IMR-90 (cell line): ENCODE data around the gene SERPINA9. TPM values are rescaled to one million over a fixed set of nuclear protein-coding genes. Genes with fewer than 3 reads are reported as not detected.
A peak's percentile ranks its signal among the peaks of the same experiment; 100 is the strongest.

Experiments used
- ATAC-seq: fragments of 200-7000 bp; cut with Tn5 transposase; 2 replicates; pipeline ENCODE4 v1.9.1; 2020; ENCODE audit warnings: low read depth, mild to moderate bottlenecking, moderate library complexity
- BruUV-seq: library from RNA; stranded (reverse); fragments of 400-500 nt; replicated peaks from 2 replicates; lab custom pipeline; 2021; lab: Mats Ljungman, UMichigan
- CTCF ChIA-PET: fragments of 300-600 bp; formaldehyde crosslinking; extraction: SDS; loops from one replicate; lab custom pipeline; 2021; ENCODE audit warnings: antibody characterized with exemption; lab: Yijun Ruan, JAX
- POLR2A ChIA-PET: fragments of 300-600 bp; sonication (Branson Sonifier 250); formaldehyde crosslinking; loops from one replicate; lab custom pipeline; 2022; ENCODE audit warnings: antibody characterized with exemption; ENCODE audit not compliant: unreplicated experiment; lab: Charles Lee
- DNase-seq: peaks from one replicate; pipeline ENCODE4 v3.0.0; 2013
- H2AFZ ChIP-seq: replicated peaks from 2 replicates; pipeline ENCODE3; 2013; ENCODE audit warnings: low read length, mild to moderate bottlenecking; ENCODE audit not compliant: poor library complexity
- H2AK5ac ChIP-seq: 2 replicates; pipeline ENCODE4 v1.6.1; 2013; ENCODE audit warnings: low read depth, low read length, inconsistent platforms
- H2AK9ac ChIP-seq: replicated peaks from 2 replicates; pipeline ENCODE3; 2013; ENCODE audit warnings: mild to moderate bottlenecking, low read depth, low read length, moderate library complexity; ENCODE audit not compliant: poor library complexity
- H2BK120ac ChIP-seq: 2 replicates; pipeline ENCODE4 v1.6.1; 2013; ENCODE audit warnings: low read depth, low read length, inconsistent platforms
- H2BK15ac ChIP-seq: 3 replicates; pipeline ENCODE4 v1.6.1; 2013; ENCODE audit warnings: low read depth, low read length, inconsistent platforms
- H2BK20ac ChIP-seq: 2 replicates; pipeline ENCODE4 v1.6.1; 2013; ENCODE audit warnings: low read depth, mild to moderate bottlenecking, inconsistent platforms, low read length, moderate library complexity
- H2BK5ac ChIP-seq: 2 replicates; pipeline ENCODE4 v1.6.1; 2013; ENCODE audit warnings: mild to moderate bottlenecking, low read depth, low read length, inconsistent platforms; ENCODE audit not compliant: poor library complexity, severe bottlenecking
- H3K14ac ChIP-seq: replicated peaks from 2 replicates; pipeline ENCODE4 v1.6.1; 2013; ENCODE audit warnings: low read depth, low read length, inconsistent platforms
- H3K18ac ChIP-seq: 2 replicates; pipeline ENCODE4 v1.6.1; 2013; ENCODE audit warnings: low read depth, low read length, control low read depth
- H3K23ac ChIP-seq: 2 replicates; pipeline ENCODE4 v1.6.1; 2013; ENCODE audit warnings: low read depth, low read length, inconsistent platforms
- H3K27ac ChIP-seq: 2 replicates; pipeline ENCODE4 v1.5.1; 2013; ENCODE audit warnings: mild to moderate bottlenecking, control low read depth, low read length; ENCODE audit not compliant: insufficient read depth
- H3K27me3 ChIP-seq: 2 replicates; pipeline ENCODE4 v1.6.1; 2013; ENCODE audit warnings: low read length; ENCODE audit not compliant: control insufficient read depth, insufficient read depth
- H3K36me3 ChIP-seq: 2 replicates; pipeline ENCODE4 v1.6.1; 2013; ENCODE audit warnings: low read length, mixed read lengths; ENCODE audit not compliant: control insufficient read depth, insufficient read depth
- H3K4ac ChIP-seq: 2 replicates; pipeline ENCODE4 v1.6.1; 2013; ENCODE audit warnings: low read depth, low read length, inconsistent platforms
- H3K4me1 ChIP-seq: 2 replicates; pipeline ENCODE4 v1.6.1; 2013; ENCODE audit warnings: low read length, mixed read lengths; ENCODE audit not compliant: control insufficient read depth, insufficient read depth
- H3K4me2 ChIP-seq: 2 replicates; pipeline ENCODE4 v1.6.1; 2013; ENCODE audit warnings: low read depth, mild to moderate bottlenecking, control low read depth, low read length, moderate library complexity
- H3K4me3 ChIP-seq: 2 replicates; pipeline ENCODE4 v1.5.1; 2013; ENCODE audit warnings: low read depth, mild to moderate bottlenecking, control low read depth, low read length, moderate library complexity; ENCODE audit not compliant: insufficient read depth
- H3K56ac ChIP-seq: 2 replicates; pipeline ENCODE4 v1.6.1; 2013; ENCODE audit warnings: low read length, inconsistent platforms; ENCODE audit not compliant: insufficient read depth; ENCODE audit errors: extremely low read depth
- H3K79me1 ChIP-seq, 2 experiments: 2 replicates each; pipeline ENCODE4 v1.6.1; 2013; ENCODE audit warnings: low read length in 2 of 2, inconsistent platforms in 1 of 2, low read depth in 1 of 2
- H3K9ac ChIP-seq: 2 replicates; pipeline ENCODE4 v1.6.1; 2013; ENCODE audit warnings: low read depth, low read length, control low read depth
- H3K9me1 ChIP-seq: 2 replicates; pipeline ENCODE4 v1.6.1; 2013; ENCODE audit warnings: low read length, inconsistent platforms; ENCODE audit not compliant: insufficient read depth
- H3K9me3 ChIP-seq: 2 replicates; pipeline ENCODE4 v1.6.1; 2013; ENCODE audit warnings: low read length; ENCODE audit not compliant: control insufficient read depth, insufficient read depth
- H4K20me1 ChIP-seq: 2 replicates; pipeline ENCODE4 v1.6.1; 2013; ENCODE audit warnings: low read length, inconsistent platforms; ENCODE audit not compliant: insufficient read depth
- H4K5ac ChIP-seq: 2 replicates; pipeline ENCODE4 v1.6.1; 2013; ENCODE audit warnings: mild to moderate bottlenecking, low read depth, low read length, control low read depth
- H4K8ac ChIP-seq, 2 experiments: 2 replicates each; pipeline ENCODE4 v1.6.1; 2013; ENCODE audit warnings: low read depth in 2 of 2, low read length in 2 of 2, control low read depth in 1 of 2, inconsistent platforms in 1 of 2
- H4K91ac ChIP-seq: 2 replicates; pipeline ENCODE4 v1.6.1; 2013; ENCODE audit warnings: low read depth, low read length, inconsistent platforms; ENCODE audit not compliant: insufficient read depth
- MAFK ChIP-seq: IDR thresholded peaks from 2 replicates; pipeline ENCODE4 v1.6.1; 2012; ENCODE audit warnings: low read depth, low read length, improper control_type of control experiment
- RFX5 ChIP-seq: IDR thresholded peaks from 2 replicates; pipeline ENCODE4 v1.8.0; 2012; ENCODE audit warnings: low read depth, mild to moderate bottlenecking, low read length, moderate library complexity
- WGBS, 2 experiments: methylation state at CpG; one replicate each; pipeline versions ENCODE4 v1.1.5 to v1.1.7; 2013; ENCODE audit warnings: missing lambda C conversion rate in 2 of 2; ENCODE audit not compliant: insufficient read length in 1 of 2; ENCODE audit errors: extremely low coverage in 2 of 2; 5-methylcytosine and 5-hydroxymethylcytosine counted together
- dilution Hi-C: fragments of 300-500 bp; cut with HindIII; formaldehyde crosslinking; loops from one replicate; pipeline ENCODE4 v1.14.3; 2018; ENCODE audit warnings: low sequenced_read_pairs; ENCODE audit not compliant: unreplicated experiment
- in situ Hi-C: fragments of 300-500 bp; cut with MboI; formaldehyde crosslinking; loops from 3 replicates; pipeline ENCODE4 v1.14.3; 2019; ENCODE audit warnings: low sequenced_read_pairs, inconsistent platforms, mixed read lengths
- intact Hi-C: fragments of 100-400 bp; cut with micrococcal nuclease; formaldehyde crosslinking; loops from 2 replicates; pipeline ENCODE4 v1.10.0; 2022
- polyA plus RNA-seq, 3 experiments: library from polyadenylated mRNA; depleted of rRNA; stranded (reverse); fragments of >200 nt; gene quantifications; 2 replicates each; pipeline ENCODE4 v1.2.3, GENCODE V29; 2012; ENCODE audit warnings: low replicate concordance in 1 of 3
- total RNA-seq: library from RNA; depleted of rRNA; stranded (reverse); fragments of >200 nt; gene quantifications from 2 replicates; pipeline ENCODE4 v1.2.3, GENCODE V29; 2012

Gene SERPINA9
- total and polyA plus RNA-seq, 2 of the 4 experiments (the other 2 are of a cell fraction) = 0.09 to 0.18 TPM

DNA sequence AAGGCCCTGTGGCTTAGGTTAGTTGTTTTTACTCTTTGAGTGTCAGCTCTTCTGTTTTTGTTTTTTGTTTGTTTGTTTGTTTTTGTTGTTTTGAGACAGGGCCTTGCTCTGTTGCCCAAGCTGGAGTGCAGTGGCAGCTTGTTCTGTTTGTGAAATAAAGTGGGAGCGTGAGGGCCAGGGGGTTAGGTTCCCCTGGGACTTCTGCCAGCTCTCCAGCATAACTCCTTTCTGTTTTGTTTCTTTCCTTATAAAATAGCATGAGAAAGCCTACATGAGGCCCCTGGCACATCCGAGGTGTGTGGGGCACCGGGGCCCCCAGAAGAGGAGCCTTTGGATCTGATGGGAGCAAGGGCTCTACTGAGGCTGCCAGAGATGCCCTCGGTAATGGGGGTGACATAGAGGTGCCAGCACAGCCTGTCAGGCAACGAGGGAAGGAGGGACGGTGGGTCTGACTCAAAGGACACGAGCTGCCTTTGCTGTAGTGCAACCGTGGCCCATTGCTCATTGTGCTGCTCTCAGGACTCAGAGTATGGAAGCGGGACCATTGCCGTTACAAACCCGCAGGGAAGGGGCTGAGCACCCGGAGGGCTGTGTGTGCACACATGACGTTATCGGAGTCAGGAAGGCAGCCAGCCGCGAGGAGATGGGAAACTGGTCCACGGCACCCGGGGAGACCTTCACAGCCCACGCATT lies 14.3 kb downstream of the SERPINA9 start:
- Histone ChIP-seq H3K4ac (no peak overlapping the region), H3K56ac (no peak overlapping the region), H2AFZ (peak overlapping the region; percentile 11), H2AK9ac (no peak overlapping the region), H3K23ac (no peak overlapping the region), H4K91ac (no peak overlapping the region), H2BK20ac (no peak overlapping the region), H2BK15ac (no peak overlapping the region), H3K36me3 (no peaks in the 10 kb centered on the region), H3K9ac (no peak overlapping the region), H3K9me3 (no peaks in the 10 kb centered on the region), H2AK5ac (no peak overlapping the region), H3K14ac (no peak overlapping the region), H3K4me3 (no peak overlapping the region), H3K9me1 (no peaks in the 10 kb centered on the region), H3K27ac (no peak overlapping the region), H3K4me1 (no peaks in the 10 kb centered on the region), H3K18ac (no peak overlapping the region), H2BK5ac (no peak overlapping the region), H3K79me1 (no peaks in the 10 kb centered on the region), H2BK120ac (no peak overlapping the region), H3K4me2 (no peak overlapping the region), H4K5ac (no peak overlapping the region), H4K20me1 (no peaks in the 10 kb centered on the region), H3K27me3 (no peaks in the 10 kb centered on the region), H4K8ac (no peak overlapping the region)
- ChIA-PET CTCF (no interaction called here), POLR2A (no interaction called here)
- no TSS peak for BruUV-seq
- intact Hi-C loops (no loop called here), in situ Hi-C loops (no loop called here), dilution Hi-C loops (no loop called here)
- no peak for TF ChIP-seq MAFK
- TF ChIP-seq RFX5 = no peak
- 82% methylated on average over 11 of the region's 19 CpGs; no CpG with 5 or more reads in 1 of the 2 experiments for WGBS, 2 experiments
- ATAC-seq = no peak
- DNase-seq = no peak
